Measurements from ENCODE around the gene RAC2.
A peak's percentile ranks its signal among the peaks of the same experiment; 100 is the strongest.

RAC2 gene

GRCh38 chr22:37221424-37222333 lies 22.4 kb downstream of the RAC2 start:
- no peak for DNase-seq (ENCODE audit: low read depth in 3 of 3)

GRCh38 chr22:37220543-37220981 lies 23.5 kb downstream of the RAC2 start:
- no peak for DNase-seq (ENCODE audit: low read depth in 3 of 3)

- no peak for DNase-seq (ENCODE audit: low read depth in 3 of 3)
Observed at GRCh38 chr22:37219533-37219932, 24.5 kb downstream of the RAC2 start.

- DNase-seq (ENCODE audit: low read depth in 3 of 3): peak in 2 of 3 experiments; percentile 62 to 69
Observed at GRCh38 chr22:37218771-37219411, 25.2 kb downstream of the RAC2 start.

- DNase-seq (ENCODE audit: low read depth in 3 of 3): no peak
Observed at GRCh38 chr22:37218399-37218770, 25.7 kb downstream of the RAC2 start.

- DNase-seq (ENCODE audit: low read depth in 3 of 3): no peak
Observed at GRCh38 chr22:37215890-37216289, 28.2 kb downstream of the RAC2 start.

- no peak for DNase-seq (ENCODE audit: low read depth in 3 of 3)
Observed at GRCh38 chr22:37214731-37215030, 29.4 kb downstream of the RAC2 start.

- no peak for DNase-seq (ENCODE audit: low read depth in 3 of 3)
Observed at GRCh38 chr22:37213941-37214730, 29.9 kb downstream of the RAC2 start.

- DNase-seq (ENCODE audit: low read depth in 3 of 3): no peak
Observed at GRCh38 chr22:37213218-37213855, 30.7 kb downstream of the RAC2 start.

GRCh38 chr22:37212174-37212906 lies 31.7 kb downstream of the RAC2 start, which contains the start of gene SSTR3:
Gene SSTR3 (minus strand): TSS chr22:37212477. CDS start chr22:37207803, 4,674 bp downstream.
- no peak for DNase-seq (ENCODE audit: low read depth in 3 of 3)

- no peak for DNase-seq (ENCODE audit: low read depth in 3 of 3)
Observed at GRCh38 chr22:37211866-37212173, 32.2 kb downstream of the RAC2 start.

- DNase-seq (ENCODE audit: low read depth in 3 of 3): no peak
Observed at GRCh38 chr22:37211075-37211865, 32.8 kb downstream of the RAC2 start.

- no peak for DNase-seq (ENCODE audit: low read depth in 3 of 3)
Observed at GRCh38 chr22:37210041-37210803, 33.8 kb downstream of the RAC2 start.

GRCh38 chr22:37209140-37209845 lies 34.8 kb downstream of the RAC2 start:
- DNase-seq (ENCODE audit: low read depth in 3 of 3): no peak

- no peak for DNase-seq (ENCODE audit: low read depth in 3 of 3)
Observed at GRCh38 chr22:37208401-37209139, 35.5 kb downstream of the RAC2 start.

- no peak for DNase-seq (ENCODE audit: low read depth in 3 of 3)
Observed at GRCh38 chr22:37207981-37208380, 36.1 kb downstream of the RAC2 start.

- no peak for DNase-seq (ENCODE audit: low read depth in 3 of 3)
Observed at GRCh38 chr22:37206841-37207821, 36.9 kb downstream of the RAC2 start.
